SKM-1 (cell line): ENCODE data around the gene KHK.

Experiments
- DNase-seq: peaks from one replicate; lab custom pipeline; 2025; ENCODE audit not compliant: unreplicated experiment; lab: John Stamatoyannopoulos, UW

Gene KHK

DNA sequence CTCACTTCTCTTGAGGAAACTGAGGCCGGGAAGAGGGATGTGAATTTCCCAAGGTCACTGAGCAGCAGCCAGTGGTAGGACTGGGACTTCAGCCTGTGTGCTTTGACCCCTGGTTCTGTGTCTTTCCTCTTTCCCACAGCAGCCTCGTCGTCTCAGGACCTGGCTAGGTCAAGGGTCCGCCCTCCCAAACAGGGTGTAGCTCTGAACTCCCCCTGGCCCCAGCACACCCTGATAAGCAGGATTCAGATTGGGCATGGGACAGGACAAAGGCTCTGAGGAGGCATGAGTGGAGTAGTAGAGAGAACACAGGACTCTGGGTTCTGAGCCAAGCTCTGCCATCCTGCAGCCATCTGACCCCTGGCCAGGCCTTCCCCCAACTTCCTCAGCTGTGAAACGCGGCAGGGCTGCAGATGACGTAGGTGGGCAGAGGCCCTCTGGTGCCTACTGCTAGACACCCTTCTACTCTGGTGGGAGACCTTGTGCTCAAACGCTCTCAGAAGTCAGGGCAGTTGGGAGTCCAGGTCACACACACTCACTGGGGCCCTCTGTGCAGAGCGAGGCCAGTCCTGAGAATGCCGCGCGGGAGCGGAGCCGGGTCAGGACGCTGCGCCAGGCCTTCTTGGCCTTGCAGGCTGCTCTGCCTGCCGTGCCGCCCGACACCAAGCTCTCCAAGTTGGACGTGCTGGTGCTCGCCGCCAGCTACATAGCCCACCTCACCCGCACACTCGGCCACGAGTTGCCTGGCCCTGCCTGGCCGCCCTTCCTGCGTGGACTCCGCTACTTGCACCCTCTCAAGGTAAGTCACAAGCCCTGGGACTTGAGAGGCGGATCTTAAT, 63.2 kb downstream of the KHK start:
- no peak for DNase-seq
